Breast epithelium (tissue), 3 donors: ENCODE data around the gene GATAD2A.

Source experiments
- POLR2A ChIP-seq: fragments of 450-650 bp; IDR thresholded peaks from one replicate; pipeline ENCODE4 v1.6.1; 2016; ENCODE audit warnings: antibody characterized with exemption, mild to moderate bottlenecking, moderate library complexity
- TF ChIP-seq, protein P1 (sequence below), 3 donors: fragments of 450-650 bp; IDR thresholded peaks; one replicate each; pipeline ENCODE4 v1.5.1; 2016 to 2017; ENCODE audit warnings: antibody characterized with exemption in 3 of 3, mild to moderate bottlenecking in 3 of 3, moderate library complexity in 3 of 3

DNA sequence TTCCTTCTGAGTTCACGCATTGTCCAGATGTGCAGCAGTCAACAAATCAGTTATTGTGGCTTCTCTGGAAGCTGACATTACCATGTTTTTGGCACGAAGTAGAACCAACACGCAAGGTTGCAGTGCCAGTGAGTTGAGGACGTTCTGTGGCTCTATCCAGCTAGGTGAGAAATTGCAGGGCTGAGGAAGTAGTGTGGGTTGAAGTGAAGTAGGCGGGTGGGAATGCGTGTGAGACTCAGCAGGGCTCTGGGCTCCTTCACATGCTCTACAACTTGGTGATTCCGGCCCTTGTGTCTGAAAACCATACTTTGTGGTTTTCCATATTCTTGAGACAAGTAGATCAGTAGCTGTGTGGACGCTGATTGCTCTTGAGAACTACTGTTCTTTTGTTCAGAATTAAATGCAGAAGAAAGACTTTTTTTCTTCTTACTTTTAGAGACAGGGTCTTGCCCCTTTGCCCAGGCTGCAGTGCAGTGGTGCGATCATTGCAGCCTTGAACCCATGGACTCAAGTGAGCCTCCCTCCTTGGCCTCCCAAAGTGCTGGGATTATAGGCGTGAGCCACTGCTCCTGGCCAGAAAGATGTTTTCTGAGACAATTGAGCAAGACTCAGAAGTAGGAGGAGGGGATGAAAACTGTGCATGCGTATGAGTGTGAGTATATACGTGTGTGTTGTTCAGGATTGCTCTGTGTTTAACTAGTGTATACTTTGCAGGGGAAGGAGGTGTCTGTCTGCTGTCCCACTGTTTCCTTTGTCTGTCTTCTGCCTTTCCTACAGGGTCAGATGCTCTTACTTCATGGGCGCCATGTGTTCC, 46.2 kb downstream of the GATAD2A start:
- TF ChIP-seq, protein P1, sequence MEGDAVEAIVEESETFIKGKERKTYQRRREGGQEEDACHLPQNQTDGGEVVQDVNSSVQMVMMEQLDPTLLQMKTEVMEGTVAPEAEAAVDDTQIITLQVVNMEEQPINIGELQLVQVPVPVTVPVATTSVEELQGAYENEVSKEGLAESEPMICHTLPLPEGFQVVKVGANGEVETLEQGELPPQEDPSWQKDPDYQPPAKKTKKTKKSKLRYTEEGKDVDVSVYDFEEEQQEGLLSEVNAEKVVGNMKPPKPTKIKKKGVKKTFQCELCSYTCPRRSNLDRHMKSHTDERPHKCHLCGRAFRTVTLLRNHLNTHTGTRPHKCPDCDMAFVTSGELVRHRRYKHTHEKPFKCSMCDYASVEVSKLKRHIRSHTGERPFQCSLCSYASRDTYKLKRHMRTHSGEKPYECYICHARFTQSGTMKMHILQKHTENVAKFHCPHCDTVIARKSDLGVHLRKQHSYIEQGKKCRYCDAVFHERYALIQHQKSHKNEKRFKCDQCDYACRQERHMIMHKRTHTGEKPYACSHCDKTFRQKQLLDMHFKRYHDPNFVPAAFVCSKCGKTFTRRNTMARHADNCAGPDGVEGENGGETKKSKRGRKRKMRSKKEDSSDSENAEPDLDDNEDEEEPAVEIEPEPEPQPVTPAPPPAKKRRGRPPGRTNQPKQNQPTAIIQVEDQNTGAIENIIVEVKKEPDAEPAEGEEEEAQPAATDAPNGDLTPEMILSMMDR (IDR thresholded peaks at IDR 0.05) = no peak
- no peak for TF ChIP-seq POLR2A
